ENCODE data around the gene ANGPTL5.

DNA sequence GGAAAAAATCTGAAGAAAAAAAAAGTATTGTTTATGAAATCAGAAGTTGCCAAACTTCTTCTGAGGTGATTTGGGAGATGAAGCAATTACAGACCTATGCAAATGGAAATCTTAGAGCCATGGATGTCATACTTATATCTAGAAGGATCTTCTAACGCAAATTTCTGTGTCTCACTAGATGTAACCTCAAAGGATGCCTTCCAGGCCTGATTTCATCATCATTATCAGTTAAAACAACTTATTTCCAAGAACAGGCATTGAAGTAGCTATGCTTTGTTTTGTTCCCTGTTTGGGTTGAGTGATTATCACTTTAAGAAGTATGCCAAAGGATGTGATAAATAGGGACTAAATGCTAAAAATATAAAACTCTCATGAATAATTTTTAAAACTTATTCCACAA, 43.9 kb upstream of the ANGPTL5 start:
- TF ChIP-seq, protein P1, sequence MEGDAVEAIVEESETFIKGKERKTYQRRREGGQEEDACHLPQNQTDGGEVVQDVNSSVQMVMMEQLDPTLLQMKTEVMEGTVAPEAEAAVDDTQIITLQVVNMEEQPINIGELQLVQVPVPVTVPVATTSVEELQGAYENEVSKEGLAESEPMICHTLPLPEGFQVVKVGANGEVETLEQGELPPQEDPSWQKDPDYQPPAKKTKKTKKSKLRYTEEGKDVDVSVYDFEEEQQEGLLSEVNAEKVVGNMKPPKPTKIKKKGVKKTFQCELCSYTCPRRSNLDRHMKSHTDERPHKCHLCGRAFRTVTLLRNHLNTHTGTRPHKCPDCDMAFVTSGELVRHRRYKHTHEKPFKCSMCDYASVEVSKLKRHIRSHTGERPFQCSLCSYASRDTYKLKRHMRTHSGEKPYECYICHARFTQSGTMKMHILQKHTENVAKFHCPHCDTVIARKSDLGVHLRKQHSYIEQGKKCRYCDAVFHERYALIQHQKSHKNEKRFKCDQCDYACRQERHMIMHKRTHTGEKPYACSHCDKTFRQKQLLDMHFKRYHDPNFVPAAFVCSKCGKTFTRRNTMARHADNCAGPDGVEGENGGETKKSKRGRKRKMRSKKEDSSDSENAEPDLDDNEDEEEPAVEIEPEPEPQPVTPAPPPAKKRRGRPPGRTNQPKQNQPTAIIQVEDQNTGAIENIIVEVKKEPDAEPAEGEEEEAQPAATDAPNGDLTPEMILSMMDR (IDR thresholded peaks at IDR 0.05), result no peak
- TF ChIP-seq, protein P2, sequence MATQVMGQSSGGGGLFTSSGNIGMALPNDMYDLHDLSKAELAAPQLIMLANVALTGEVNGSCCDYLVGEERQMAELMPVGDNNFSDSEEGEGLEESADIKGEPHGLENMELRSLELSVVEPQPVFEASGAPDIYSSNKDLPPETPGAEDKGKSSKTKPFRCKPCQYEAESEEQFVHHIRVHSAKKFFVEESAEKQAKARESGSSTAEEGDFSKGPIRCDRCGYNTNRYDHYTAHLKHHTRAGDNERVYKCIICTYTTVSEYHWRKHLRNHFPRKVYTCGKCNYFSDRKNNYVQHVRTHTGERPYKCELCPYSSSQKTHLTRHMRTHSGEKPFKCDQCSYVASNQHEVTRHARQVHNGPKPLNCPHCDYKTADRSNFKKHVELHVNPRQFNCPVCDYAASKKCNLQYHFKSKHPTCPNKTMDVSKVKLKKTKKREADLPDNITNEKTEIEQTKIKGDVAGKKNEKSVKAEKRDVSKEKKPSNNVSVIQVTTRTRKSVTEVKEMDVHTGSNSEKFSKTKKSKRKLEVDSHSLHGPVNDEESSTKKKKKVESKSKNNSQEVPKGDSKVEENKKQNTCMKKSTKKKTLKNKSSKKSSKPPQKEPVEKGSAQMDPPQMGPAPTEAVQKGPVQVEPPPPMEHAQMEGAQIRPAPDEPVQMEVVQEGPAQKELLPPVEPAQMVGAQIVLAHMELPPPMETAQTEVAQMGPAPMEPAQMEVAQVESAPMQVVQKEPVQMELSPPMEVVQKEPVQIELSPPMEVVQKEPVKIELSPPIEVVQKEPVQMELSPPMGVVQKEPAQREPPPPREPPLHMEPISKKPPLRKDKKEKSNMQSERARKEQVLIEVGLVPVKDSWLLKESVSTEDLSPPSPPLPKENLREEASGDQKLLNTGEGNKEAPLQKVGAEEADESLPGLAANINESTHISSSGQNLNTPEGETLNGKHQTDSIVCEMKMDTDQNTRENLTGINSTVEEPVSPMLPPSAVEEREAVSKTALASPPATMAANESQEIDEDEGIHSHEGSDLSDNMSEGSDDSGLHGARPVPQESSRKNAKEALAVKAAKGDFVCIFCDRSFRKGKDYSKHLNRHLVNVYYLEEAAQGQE (IDR thresholded peaks at IDR 0.05; ENCODE audit: insufficient read depth in 1 of 2, low read depth in 2 of 2, low read length in 1 of 2), result no peak
- TF ChIP-seq POLR2AphosphoS5 (IDR thresholded peaks at IDR 0.05; ENCODE audit: low read depth, low read length), result no peak
